ENCODE measurements around the gene FAM168B. TPM values are rescaled to one million over a fixed set of nuclear protein-coding genes. Genes with fewer than 3 reads are reported as not detected.

Gene FAM168B
- total and polyA plus RNA-seq, 2 of the 13 experiments (the other 11 are each of a cell fraction or from before 2014, with no cell fraction given), result 64.5 to 113 TPM

GRCh38 chr2:131093696-131094462 is 619 bp upstream of the FAM168B start (continued):
- no peak for TF ChIP-seq DZIP1 (CRISPR knock-in tag; IDR thresholded peaks at IDR 0.05)
- TF ChIP-seq ATF7 (IDR thresholded peaks at IDR 0.05), result no peak
- no peak for TF ChIP-seq ATF7 (CRISPR knock-in tag; IDR thresholded peaks at IDR 0.05)
- peak; percentile 39; the same call in 1 of the 2 replicates for TF ChIP-seq GMEB1 (CRISPR knock-in tag; IDR thresholded peaks at IDR 0.05; ENCODE audit: borderline replicate concordance)
- no peak; the same call in 1 of the 2 replicates for TF ChIP-seq SNAPC2 (CRISPR knock-in tag; IDR thresholded peaks at IDR 0.05)
- no peak for TF ChIP-seq SMARCE1 (IDR thresholded peaks at IDR 0.05; ENCODE audit: borderline replicate concordance)
- TF ChIP-seq ZNF788 (CRISPR knock-in tag; IDR thresholded peaks at IDR 0.05; ENCODE audit: borderline replicate concordance), result no peak
- TF ChIP-seq TIGD3 (CRISPR knock-in tag; IDR thresholded peaks at IDR 0.05; ENCODE audit: borderline replicate concordance), result no peak
- no peak for TF ChIP-seq ZNF503 (CRISPR knock-in tag; IDR thresholded peaks at IDR 0.05)
- no peak for TF ChIP-seq ZNF569 (CRISPR knock-in tag; IDR thresholded peaks at IDR 0.05; ENCODE audit: borderline replicate concordance)
- no peak for TF ChIP-seq ZNF605 (CRISPR knock-in tag; IDR thresholded peaks at IDR 0.05)
- TF ChIP-seq ZNF670 (CRISPR knock-in tag; IDR thresholded peaks at IDR 0.05; ENCODE audit: borderline replicate concordance), result 0 out of 2 replicates have a peak, but pooled peaks have one; percentile 67
- TF ChIP-seq ZNF253 (CRISPR knock-in tag; IDR thresholded peaks at IDR 0.05; ENCODE audit: borderline replicate concordance), result no peak
- peak; percentile 36; the same call in 1 of the 2 replicates for TF ChIP-seq CSRNP1 (CRISPR knock-in tag; IDR thresholded peaks at IDR 0.05)
- no peak for TF ChIP-seq SOX5 (CRISPR knock-in tag; IDR thresholded peaks at IDR 0.05; ENCODE audit: borderline replicate concordance)
- no peak for TF ChIP-seq YEATS4 (CRISPR knock-in tag; IDR thresholded peaks at IDR 0.05; ENCODE audit: borderline replicate concordance)
- TF ChIP-seq GABPA (IDR thresholded peaks at IDR 0.05; ENCODE audit: low read depth, low read length), result no peak
- no peak for TF ChIP-seq GABPA (CRISPR knock-in tag; IDR thresholded peaks at IDR 0.05; ENCODE audit: low read depth)
- no peak for TF ChIP-seq ZNF430 (CRISPR knock-in tag; IDR thresholded peaks at IDR 0.05)
- no peak for TF ChIP-seq RFX5 (IDR thresholded peaks at IDR 0.05; ENCODE audit: low read depth, low read length)
- TF ChIP-seq PAX8 (CRISPR knock-in tag; IDR thresholded peaks at IDR 0.05; ENCODE audit: borderline replicate concordance), result no peak

Measured in HepG2 (cell line).